Measurements from ENCODE around the gene CX3CL1. TPM values are rescaled to one million over a fixed set of nuclear protein-coding genes. Genes with fewer than 3 reads are reported as not detected.

Gene CX3CL1
- total RNA-seq, 1 experiment from 2014 or later: not detected

DNA sequence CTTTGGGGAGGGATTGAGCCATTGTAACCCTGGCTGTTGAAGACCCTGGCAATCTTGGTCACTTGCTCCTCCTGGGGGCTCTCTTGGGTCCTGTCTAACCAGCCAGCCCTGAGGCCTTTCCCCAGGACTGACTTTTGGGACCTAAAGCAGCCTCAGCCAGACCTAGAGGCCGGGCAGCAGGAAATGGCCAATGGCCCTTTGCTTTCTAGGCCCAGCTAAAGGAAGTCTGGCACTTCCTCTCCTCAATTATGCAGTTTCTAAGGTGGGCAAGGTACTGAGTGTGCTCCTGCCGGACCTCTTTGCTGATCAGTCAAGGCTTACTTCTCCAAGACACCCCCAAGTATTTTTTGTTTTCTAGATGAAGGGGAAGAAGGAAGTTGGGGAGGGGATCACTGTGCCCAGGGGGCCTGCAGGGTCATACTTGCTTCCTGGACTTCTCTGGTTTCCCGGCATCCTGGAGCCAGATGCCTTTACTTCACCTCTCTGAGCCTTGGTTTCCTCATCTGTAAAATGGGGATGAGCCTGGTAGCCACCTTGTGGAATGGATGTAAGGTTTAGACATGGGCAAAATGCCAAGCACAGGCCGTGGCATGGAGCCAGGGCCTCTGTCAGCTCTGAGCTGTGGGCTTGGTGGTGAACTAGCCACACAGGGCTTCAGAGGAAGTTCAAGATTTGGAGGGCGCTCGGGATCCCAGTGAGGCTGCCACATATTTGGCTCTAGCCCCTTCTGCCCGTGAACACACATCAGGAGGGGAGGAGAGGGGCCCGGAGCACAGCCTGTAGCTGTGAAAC is 8.6 kb downstream of the CX3CL1 start:
- no peaks in the 10 kb centered on the region for H3K9me2 ChIP-seq (ENCODE audit: insufficient read depth)
- peaks cover 35% of the 10 kb centered on the region for H3F3A ChIP-seq (ENCODE audit: insufficient read depth, low read depth)
- no peaks in the 10 kb centered on the region for H3K79me2 ChIP-seq (ENCODE audit: low read depth)
- no peaks in the 10 kb centered on the region for H3K9me3 ChIP-seq (ENCODE audit: insufficient read depth, low read depth)
- peak in 1 of 2 experiments; percentile 26 for DNase-seq
- no peaks in the 10 kb centered on the region for H4K20me1 ChIP-seq (ENCODE audit: insufficient read depth)
- H3K4me3 ChIP-seq: no peak overlapping the region
- no peaks in the 10 kb centered on the region for H3K36me3 ChIP-seq (ENCODE audit: low read depth)
- no peaks in the 10 kb centered on the region for H3K27me3 ChIP-seq (ENCODE audit: insufficient read depth, low read depth)
- no peak overlapping the region for H3K27ac ChIP-seq
- TF ChIP-seq, protein P1, sequence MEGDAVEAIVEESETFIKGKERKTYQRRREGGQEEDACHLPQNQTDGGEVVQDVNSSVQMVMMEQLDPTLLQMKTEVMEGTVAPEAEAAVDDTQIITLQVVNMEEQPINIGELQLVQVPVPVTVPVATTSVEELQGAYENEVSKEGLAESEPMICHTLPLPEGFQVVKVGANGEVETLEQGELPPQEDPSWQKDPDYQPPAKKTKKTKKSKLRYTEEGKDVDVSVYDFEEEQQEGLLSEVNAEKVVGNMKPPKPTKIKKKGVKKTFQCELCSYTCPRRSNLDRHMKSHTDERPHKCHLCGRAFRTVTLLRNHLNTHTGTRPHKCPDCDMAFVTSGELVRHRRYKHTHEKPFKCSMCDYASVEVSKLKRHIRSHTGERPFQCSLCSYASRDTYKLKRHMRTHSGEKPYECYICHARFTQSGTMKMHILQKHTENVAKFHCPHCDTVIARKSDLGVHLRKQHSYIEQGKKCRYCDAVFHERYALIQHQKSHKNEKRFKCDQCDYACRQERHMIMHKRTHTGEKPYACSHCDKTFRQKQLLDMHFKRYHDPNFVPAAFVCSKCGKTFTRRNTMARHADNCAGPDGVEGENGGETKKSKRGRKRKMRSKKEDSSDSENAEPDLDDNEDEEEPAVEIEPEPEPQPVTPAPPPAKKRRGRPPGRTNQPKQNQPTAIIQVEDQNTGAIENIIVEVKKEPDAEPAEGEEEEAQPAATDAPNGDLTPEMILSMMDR (conservative IDR thresholded peaks at IDR 0.05): no peak
- TF ChIP-seq EZH2 (IDR thresholded peaks at IDR 0.05; ENCODE audit: low read depth): no peak
- CTCF ChIA-PET: interaction anchor here (0.6 kb wide), 1 partner anchor 105 kb away, joined by 10 read pairs; no protein-coding TSS in a partner anchor
- POLR2A ChIA-PET (ENCODE audit: unreplicated experiment): interaction anchor here (0.6 kb wide), 1 partner anchor 18 kb away, joined by 8 read pairs; no protein-coding TSS in a partner anchor
- H3K4me1 ChIP-seq (replicated peaks; ENCODE audit: insufficient read depth): peaks cover 41% of the 10 kb centered on the region
- H2AFZ ChIP-seq: no peak overlapping the region
- no peak overlapping the region for H3K4me2 ChIP-seq
- intact Hi-C loops (cut with micrococcal nuclease; ENCODE audit: unreplicated experiment): no loop called here
- BruUV-seq (replicated peaks): no TSS peak

DNA sequence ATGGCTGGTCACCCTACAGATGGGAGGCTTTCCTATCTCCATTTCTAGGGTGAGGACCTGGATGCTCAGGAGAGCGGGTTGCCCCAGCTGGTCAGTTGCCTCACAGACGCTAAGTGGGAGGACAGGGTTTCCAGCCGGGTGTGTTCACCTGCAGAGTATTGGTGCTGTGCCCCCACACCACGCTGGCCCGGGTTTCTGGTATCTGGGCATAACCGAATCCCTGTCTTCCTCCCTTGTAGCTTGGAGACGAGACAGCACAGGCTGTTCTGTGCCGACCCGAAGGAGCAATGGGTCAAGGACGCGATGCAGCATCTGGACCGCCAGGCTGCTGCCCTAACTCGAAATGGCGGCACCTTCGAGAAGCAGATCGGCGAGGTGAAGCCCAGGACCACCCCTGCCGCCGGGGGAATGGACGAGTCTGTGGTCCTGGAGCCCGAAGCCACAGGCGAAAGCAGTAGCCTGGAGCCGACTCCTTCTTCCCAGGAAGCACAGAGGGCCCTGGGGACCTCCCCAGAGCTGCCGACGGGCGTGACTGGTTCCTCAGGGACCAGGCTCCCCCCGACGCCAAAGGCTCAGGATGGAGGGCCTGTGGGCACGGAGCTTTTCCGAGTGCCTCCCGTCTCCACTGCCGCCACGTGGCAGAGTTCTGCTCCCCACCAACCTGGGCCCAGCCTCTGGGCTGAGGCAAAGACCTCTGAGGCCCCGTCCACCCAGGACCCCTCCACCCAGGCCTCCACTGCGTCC is 9.7 kb downstream of the CX3CL1 start:
- DNase-seq: no peak
- H2AFZ ChIP-seq: no peak overlapping the region
- H3F3A ChIP-seq (ENCODE audit: insufficient read depth, low read depth): peaks cover 29% of the 10 kb centered on the region
- no peaks in the 10 kb centered on the region for H3K79me2 ChIP-seq (ENCODE audit: low read depth)
- ChIA-PET POLR2A (ENCODE audit: unreplicated experiment) (no interaction called here), CTCF (no interaction called here)
- intact Hi-C loops (cut with micrococcal nuclease; ENCODE audit: unreplicated experiment): no loop called here
- H4K20me1 ChIP-seq (ENCODE audit: insufficient read depth): no peaks in the 10 kb centered on the region
- H3K36me3 ChIP-seq (ENCODE audit: low read depth): no peaks in the 10 kb centered on the region
- no peaks in the 10 kb centered on the region for H3K9me3 ChIP-seq (ENCODE audit: insufficient read depth, low read depth)
- BruUV-seq (replicated peaks): no TSS peak
- TF ChIP-seq EZH2 (IDR thresholded peaks at IDR 0.05; ENCODE audit: low read depth): no peak
- TF ChIP-seq, protein P1 (conservative IDR thresholded peaks at IDR 0.05): no peak
- no peaks in the 10 kb centered on the region for H3K27me3 ChIP-seq (ENCODE audit: insufficient read depth, low read depth)
- peaks cover 35% of the 10 kb centered on the region for H3K4me1 ChIP-seq (replicated peaks; ENCODE audit: insufficient read depth)
- H3K4me2 ChIP-seq: no peak overlapping the region
- no peaks in the 10 kb centered on the region for H3K9me2 ChIP-seq (ENCODE audit: insufficient read depth)
- H3K4me3 ChIP-seq: no peak overlapping the region
- no peak overlapping the region for H3K27ac ChIP-seq

DNA sequence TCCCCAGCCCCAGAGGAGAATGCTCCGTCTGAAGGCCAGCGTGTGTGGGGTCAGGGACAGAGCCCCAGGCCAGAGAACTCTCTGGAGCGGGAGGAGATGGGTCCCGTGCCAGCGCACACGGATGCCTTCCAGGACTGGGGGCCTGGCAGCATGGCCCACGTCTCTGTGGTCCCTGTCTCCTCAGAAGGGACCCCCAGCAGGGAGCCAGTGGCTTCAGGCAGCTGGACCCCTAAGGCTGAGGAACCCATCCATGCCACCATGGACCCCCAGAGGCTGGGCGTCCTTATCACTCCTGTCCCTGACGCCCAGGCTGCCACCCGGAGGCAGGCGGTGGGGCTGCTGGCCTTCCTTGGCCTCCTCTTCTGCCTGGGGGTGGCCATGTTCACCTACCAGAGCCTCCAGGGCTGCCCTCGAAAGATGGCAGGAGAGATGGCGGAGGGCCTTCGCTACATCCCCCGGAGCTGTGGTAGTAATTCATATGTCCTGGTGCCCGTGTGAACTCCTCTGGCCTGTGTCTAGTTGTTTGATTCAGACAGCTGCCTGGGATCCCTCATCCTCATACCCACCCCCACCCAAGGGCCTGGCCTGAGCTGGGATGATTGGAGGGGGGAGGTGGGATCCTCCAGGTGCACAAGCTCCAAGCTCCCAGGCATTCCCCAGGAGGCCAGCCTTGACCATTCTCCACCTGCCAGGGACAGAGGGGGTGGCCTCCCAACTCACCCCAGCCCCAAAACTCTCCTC is 10.4 kb downstream of the CX3CL1 start:
- BruUV-seq (replicated peaks): no TSS peak
- POLR2A ChIA-PET (ENCODE audit: unreplicated experiment): no interaction called here

More for the DNA sequence above, 10.4 kb downstream of the CX3CL1 start:
- H3K9me3 ChIP-seq (ENCODE audit: insufficient read depth, low read depth): no peaks in the 10 kb centered on the region
- no peaks in the 10 kb centered on the region for H3K9me2 ChIP-seq (ENCODE audit: insufficient read depth)
- CTCF ChIA-PET: no interaction called here
- H3K79me2 ChIP-seq (ENCODE audit: low read depth): no peaks in the 10 kb centered on the region
- H2AFZ ChIP-seq: no peak overlapping the region
- no peak for DNase-seq
- no peaks in the 10 kb centered on the region for H3K27me3 ChIP-seq (ENCODE audit: insufficient read depth, low read depth)
- H3K36me3 ChIP-seq (ENCODE audit: low read depth): no peaks in the 10 kb centered on the region
- peaks cover 35% of the 10 kb centered on the region for H3K4me1 ChIP-seq (replicated peaks; ENCODE audit: insufficient read depth)
- H4K20me1 ChIP-seq (ENCODE audit: insufficient read depth): no peaks in the 10 kb centered on the region
- no peak overlapping the region for H3K27ac ChIP-seq
- peaks cover 23% of the 10 kb centered on the region for H3F3A ChIP-seq (ENCODE audit: insufficient read depth, low read depth)
- TF ChIP-seq, protein P1 (conservative IDR thresholded peaks at IDR 0.05): no peak
- TF ChIP-seq EZH2 (IDR thresholded peaks at IDR 0.05; ENCODE audit: low read depth): no peak
- H3K4me2 ChIP-seq: no peak overlapping the region
- intact Hi-C loops (cut with micrococcal nuclease; ENCODE audit: unreplicated experiment): no loop called here
- H3K4me3 ChIP-seq: no peak overlapping the region

Data from PC-9 (cell line).